PFSK-1 (cell line): Measurements from ENCODE around the gene TMEM87B.

Source experiments
- FOXP2 ChIP-seq: optimal IDR thresholded peaks from 2 replicates; pipeline ENCODE3; 2011; ENCODE audit warnings: borderline replicate concordance, control low read depth, inconsistent platforms; ENCODE audit not compliant: insufficient read depth; ENCODE audit errors: extremely low read length, extremely low read depth
- POLR2AphosphoS5 ChIP-seq: IDR thresholded peaks from 2 replicates; pipeline ENCODE4 v1.6.1; 2012; ENCODE audit warnings: low read depth, mild to moderate bottlenecking, control low read depth, low read length, moderate library complexity
- REST ChIP-seq, 2 experiments: IDR thresholded peaks; 2 replicates each; pipeline versions ENCODE4 v1.6.1 to v1.8.0; 2011 to 2012; ENCODE audit warnings: low read depth in 2 of 2, low read length in 2 of 2, control low read depth in 1 of 2, inconsistent platforms in 1 of 2, mild to moderate bottlenecking in 1 of 2, moderate library complexity in 1 of 2; ENCODE audit not compliant: insufficient read depth in 1 of 2
- SIN3A ChIP-seq: IDR thresholded peaks from 2 replicates; pipeline ENCODE4 v1.6.1; 2012; ENCODE audit warnings: mild to moderate bottlenecking, low read length, moderate library complexity, borderline replicate concordance; ENCODE audit not compliant: insufficient read depth
- TAF1 ChIP-seq: IDR thresholded peaks from 2 replicates; pipeline ENCODE4 v1.6.1; 2012; ENCODE audit warnings: low read length, control low read depth, borderline replicate concordance; ENCODE audit not compliant: insufficient read depth

Gene TMEM87B

GRCh38 chr2:112165296-112165695, 110.2 kb downstream of the TMEM87B start:
- TF ChIP-seq SIN3A (no peak), REST (IDR thresholded peaks at IDR 0.05; ENCODE audit: insufficient read depth in 1 of 2, low read depth in 2 of 2, low read length in 2 of 2) (no peak), FOXP2 (no peak), POLR2AphosphoS5 (no peak)

- TF ChIP-seq FOXP2 (no peak), TAF1 (no peak), SIN3A (no peak), POLR2AphosphoS5 (no peak), REST (IDR thresholded peaks at IDR 0.05; ENCODE audit: insufficient read depth in 1 of 2, low read depth in 2 of 2, low read length in 2 of 2) (no peak)
These were observed 111.9 kb downstream of the TMEM87B start for GRCh38 chr2:112166806-112167499.

GRCh38 chr2:112168422-112169124, 113.5 kb downstream of the TMEM87B start:
- TF ChIP-seq TAF1 (no peak), POLR2AphosphoS5 (no peak), FOXP2 (no peak), SIN3A (no peak), REST (IDR thresholded peaks at IDR 0.05; ENCODE audit: insufficient read depth in 1 of 2, low read depth in 2 of 2, low read length in 2 of 2) (no peak)
